NCI-H1092 (cell line): Measurements from ENCODE around the gene OSBPL5.

ENCODE experiments used
- DNase-seq: peaks from one replicate; lab custom pipeline; 2025; lab: John Stamatoyannopoulos, UW

OSBPL5 gene

DNA sequence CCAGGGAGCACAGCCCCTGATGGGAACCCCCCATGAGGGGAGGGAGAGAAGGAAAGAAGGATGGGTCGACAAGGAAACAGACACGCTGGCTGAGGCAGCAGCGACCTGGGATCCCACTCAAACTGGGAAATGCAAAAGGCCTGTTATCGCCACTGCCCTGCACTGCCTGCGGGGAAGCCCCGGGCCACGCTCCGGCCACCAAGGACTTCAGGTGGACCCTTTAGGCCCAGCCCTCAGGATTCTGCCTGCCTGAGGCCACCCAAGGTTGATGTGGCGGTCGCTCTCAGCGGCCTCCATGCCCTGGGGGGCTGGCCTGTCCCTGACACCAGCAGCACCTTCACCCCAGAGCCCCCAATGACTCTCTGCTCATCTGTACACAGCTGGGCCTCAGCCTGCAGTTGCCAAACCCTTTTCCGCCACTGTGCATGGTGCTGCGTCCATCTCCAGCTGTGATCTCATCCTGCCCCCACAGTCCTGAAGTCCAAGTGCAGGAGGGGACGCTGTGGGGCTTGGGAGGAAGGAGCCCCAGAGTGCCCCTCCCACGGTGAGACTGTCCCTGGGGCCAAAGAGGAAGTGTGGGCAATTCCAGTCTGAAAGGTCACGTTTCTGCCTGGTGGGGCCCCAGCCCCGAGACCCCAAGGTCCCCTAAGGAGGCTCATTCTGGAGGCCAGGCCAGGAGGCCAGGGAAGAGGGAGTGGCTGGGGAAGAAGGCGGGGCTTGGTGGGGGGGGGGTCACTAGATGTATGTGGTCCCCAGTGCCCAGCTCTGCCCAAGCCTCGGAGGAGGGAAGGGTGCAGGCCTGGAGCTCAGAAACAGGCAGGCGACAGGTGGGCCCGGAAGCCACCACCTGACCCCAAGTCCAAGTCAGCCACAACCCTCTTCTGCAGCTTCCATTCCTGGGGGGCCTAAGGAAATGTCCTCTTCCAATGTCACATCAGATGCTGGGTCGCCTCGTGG, 31.6 kb downstream of the OSBPL5 start:
- DNase-seq: no peak

- no peak for DNase-seq
Measured at GRCh38 chr11:3132831-3133260, 32.3 kb downstream of the OSBPL5 start.

DNA sequence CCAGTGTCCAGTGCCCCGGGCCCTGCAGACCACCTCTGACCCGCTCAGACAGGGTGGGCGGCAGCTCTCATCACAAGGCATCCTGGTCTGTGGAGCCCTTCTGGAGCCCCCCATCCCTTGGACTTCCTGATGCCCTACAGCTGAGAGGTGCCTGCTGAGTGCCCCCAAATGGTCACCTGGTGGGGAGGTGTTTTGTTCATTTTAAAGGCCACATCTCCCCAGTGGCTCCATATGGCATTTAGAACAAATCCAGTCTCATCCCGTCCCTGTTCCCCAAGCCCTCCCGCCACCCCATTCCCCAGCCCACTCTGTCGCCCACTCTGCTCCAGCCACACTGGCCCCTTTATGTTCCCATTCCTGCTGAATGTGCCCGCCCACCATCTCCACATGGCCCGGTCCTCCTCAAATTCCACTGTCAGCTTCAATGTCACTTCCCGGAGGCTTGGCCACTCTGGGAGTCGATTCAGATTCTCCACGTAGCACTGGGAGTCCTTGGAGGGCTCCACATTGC, 32.8 kb downstream of the OSBPL5 start:
- no peak for DNase-seq

- no peak for DNase-seq
Measured at GRCh38 chr11:3131330-3131941, 33.7 kb downstream of the OSBPL5 start.

DNA sequence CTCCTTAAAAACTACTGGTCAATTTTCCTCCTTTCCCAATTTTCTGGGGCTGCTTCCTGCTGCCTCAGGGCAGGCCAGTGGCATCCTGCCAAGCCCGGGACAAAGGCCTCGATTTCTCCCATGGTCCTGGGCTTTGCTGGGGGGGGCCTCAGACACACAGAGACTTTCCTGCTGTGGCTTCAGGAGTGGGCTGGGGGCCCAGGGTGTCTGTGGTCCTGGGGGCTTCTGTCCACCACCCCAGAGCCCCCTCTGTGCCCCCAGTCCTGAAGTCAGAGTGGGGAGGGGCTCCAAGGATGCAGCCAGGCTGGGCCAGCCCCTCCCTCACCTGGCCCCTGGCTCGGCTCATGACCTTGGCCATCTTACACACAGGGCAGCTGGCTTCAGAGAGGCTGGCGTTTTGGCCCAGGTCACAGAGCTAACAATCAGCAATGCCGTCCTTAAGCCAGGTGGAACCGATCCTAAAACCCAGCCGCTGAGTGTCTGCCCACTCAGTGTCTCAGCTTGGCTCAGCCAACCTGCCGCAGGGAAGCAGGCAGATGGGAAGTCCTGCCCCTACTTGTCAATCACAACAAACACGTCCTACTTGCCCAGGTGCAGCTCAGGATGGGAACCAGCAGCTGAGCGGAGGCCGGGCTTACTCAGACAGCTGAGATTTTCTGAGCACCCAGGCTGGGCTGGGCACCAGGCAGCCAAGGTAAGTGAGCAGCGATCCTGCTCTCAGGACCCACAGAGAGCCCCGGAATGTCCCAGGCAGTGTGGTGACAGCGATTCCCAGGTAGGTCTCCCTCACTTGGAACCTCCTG, 34.6 kb downstream of the OSBPL5 start:
- DNase-seq: peak; percentile 14

DNA sequence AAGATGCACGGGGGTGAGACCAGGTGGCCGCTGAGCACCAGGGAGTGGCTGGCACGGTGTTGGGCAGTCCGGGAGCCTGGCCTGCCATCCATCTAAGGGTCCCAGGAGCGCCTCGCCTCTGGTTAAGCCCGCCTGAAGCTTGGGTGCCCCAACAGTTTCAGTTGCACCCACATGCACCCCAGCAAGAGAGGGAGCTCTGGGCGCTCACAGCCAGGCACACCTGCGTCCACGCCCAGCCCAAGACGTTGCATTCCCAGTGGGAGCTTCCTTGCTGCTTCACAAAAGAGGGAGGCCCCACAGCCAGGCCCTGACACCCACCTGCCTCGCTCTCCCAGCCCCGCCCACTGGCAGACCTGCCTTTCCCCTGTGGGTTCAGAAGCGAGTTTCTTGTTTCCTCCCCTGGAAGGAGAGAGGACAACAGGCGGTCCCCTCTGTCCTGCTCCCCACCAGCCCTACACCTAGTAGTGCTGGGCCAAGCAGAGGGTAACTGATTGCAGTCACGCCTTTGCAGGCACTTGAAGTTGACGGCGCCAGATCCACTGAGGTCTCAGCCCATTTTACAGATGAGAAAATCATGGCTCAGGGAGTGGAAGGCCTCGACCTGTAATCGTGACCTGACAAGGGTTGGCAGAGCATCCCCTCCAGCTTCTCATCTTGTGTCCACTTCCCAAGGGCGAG, 35.4 kb downstream of the OSBPL5 start:
- no peak for DNase-seq

DNA sequence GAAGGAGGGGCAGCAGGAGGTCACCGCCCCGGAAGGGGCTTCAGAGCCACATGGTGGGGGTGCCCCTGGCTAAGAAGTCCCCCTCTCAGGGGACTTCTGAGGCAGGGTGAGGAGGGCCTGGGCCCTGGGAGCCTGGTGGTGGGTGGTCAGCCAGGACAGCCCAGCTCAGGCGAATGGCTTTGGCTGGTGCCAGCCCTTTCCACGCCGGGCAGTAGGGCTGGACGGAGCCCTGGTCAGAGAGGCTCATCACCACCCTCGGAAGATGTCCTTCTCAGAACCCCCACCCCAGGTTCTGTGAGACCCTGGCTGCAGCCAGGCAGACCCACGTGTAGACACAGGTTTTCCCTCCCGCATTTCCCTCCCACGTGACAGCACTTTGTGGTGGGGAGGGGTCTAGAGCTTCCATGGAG, 35.9 kb downstream of the OSBPL5 start:
- no peak for DNase-seq

GRCh38 chr11:3128356-3129180, 36.5 kb downstream of the OSBPL5 start:
- no peak for DNase-seq

- DNase-seq: no peak
Measured at GRCh38 chr11:3127706-3128355, 37.3 kb downstream of the OSBPL5 start.

DNA sequence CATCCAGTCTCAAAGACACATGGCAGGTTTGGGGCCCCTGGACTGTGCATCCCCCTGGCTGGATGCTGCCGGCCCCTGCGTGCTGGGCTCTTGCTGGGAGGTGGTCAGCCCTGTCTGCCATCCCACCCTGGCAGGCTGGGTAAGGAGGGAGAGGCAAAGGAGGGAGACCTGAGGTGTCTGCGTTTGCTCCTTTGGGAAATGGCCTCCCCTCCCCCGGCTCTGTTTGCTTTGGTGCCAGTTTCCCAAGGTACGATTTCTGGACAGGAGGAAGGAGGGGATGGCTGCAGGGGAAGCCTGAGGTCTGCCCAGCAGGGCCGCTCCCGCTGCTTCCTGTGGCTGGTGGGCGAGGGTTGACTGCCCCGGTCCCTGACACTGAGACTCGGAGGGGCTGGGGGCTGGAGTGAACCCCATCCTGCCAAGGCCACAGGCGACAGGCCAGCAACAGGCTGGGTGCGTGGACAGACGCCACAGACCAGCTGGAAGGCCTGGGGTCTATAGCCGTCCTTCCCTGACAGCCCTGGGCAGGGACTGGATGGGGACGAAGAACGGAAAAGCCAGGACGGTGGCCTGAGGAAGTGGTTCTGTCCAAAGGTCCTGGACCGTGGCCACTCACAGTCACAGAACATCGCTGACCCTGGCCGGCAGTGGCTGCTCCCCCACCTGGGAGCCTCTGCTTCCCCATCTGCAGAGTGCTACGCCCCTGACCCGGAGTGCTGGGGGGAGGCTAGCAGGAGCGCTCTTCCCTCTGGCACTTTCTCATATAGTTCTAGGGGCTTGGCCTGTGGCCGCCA, 38.0 kb downstream of the OSBPL5 start:
- DNase-seq: no peak

GRCh38 chr11:3126207-3126865, 38.8 kb downstream of the OSBPL5 start:
- no peak for DNase-seq

GRCh38 chr11:3124821-3125220, 40.3 kb downstream of the OSBPL5 start:
- DNase-seq: no peak

GRCh38 chr11:3123761-3124733, 41.1 kb downstream of the OSBPL5 start:
- no peak for DNase-seq

DNA sequence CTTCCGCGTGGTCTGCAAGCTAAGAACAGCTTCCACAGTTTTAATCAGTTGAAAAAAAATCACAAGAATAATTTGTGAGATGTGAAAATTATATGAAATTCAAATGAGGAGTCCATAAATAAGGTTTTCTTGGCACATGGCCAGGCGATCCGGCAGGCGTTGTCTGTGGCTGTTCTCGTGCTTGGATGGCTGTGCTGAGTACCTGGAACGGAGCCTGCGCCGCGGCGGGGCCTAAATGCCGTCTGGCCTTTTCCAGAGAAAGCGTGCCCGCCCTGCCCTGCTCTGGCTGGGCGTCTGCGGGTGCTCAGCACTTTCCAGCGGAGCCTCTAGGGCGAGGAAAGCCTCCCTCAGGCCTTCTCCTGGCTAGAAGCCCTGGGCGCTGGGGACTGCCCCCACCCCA, 41.8 kb downstream of the OSBPL5 start:
- peak; percentile 81 for DNase-seq

DNA sequence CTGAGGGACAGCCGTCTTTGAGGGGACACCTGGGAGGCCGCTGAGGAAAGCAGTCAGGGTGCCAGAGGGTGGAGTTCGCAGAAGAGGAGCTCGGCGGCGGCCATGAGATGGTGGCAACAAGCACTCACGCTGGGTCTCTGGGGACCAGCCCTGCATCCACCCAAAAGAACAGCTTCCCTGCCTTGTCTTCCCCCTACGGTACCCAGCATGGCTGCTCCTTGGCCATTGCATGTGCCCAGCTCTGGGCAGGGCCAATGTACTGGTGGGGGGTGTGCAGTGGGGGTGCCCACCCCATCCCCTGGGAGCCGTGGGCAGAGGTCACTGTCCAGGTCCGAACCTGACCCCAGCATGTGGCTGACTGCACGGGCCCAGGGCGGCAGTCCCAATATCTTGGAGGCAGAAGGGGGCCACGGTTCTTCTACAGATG, 42.3 kb downstream of the OSBPL5 start:
- no peak for DNase-seq

DNA sequence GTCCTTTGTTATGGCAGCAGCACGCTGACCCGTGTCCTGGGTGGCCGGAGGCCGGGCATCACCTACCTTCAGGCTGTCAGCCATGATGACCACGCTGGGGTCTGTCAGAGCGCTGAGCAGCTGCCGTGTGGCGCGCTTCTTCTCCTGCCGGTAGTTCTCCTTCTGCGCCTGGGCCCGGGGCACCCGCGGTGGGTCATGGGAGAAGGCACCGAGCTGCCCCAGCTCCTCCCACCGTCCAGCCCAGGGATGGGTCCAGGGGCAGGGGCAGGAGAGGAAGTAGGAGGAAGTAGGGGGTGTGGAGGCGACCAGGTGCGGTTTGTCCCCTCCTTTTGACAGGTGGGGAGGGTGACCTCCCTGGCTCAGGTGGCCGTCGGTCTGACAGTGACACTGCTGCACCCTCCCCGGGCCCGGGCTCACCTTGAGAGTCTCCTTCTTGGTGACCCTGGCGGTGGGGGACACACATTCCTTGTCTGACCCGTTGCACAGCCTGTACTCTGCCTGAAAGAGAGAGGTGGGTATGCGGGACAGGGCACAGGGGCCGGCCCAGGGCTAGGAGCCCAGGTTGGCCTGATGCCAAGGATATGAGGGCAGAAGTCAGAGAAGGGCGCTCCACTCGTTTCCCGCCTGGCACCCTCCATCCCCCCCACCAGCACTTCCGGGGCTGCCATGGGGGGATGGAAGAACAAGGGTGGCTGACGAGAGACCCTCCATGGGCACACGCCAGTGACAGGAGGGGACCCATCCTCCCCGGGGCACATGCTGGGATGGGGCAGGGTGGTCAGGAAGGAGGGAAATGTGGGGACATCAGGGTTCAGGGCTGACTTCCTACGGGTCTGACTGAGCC, 43.0 kb downstream of the OSBPL5 start:
- no peak for DNase-seq

DNA sequence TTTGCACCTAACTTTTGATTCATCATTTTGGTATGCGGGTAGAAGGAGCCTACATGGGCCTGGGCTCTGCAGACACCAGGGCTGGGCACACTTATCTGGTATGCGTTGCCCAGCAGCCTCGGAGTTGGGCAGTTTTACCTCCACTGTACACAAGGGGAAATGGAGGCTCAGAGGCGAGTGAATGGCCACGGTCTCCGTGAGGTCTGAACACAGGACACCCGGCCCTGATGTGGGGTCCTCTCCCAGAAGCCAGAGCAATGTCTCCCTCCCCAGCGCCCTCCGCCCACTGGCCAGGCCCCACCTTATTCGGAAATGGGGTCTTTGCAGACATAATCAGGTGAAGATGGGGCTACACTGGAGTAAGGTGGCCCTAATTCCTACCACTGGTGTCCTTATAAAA, 43.7 kb downstream of the OSBPL5 start:
- no peak for DNase-seq
